Activated gamma-delta T cell treated with Interleukin-2 at 50 U/mL for 16 hours (primary cell): ENCODE data around the gene SERGEF.
"Not testable (repeated sequence)": the region's sequence is repeated elsewhere in the genome, so short reads cannot be mapped to it uniquely, and the experiment has no call there.

Source experiments
- DNase-seq: peaks from one replicate; pipeline ENCODE4 v3.0.0-alpha.2; 2020

The SERGEF gene

DNA sequence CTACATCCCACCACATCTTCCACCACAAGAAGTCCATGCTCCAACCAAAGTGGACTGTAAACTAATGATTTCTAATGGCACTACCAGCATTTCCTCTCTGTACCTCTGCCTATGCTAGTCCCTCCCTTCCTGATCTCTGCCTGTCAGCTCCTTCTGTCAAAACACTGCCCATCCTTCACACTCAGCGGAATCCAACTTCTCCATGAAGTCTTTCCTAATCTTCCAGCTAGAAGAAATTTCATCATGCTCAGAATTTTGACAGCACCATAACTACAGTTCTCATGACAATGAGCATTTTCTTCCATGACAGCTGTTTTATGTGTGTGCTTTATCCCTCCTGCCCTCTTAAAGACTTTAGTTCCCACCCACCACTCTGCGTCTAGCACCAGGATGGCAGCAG lies 111.4 kb downstream of the SERGEF start:
- no peak for DNase-seq

DNA sequence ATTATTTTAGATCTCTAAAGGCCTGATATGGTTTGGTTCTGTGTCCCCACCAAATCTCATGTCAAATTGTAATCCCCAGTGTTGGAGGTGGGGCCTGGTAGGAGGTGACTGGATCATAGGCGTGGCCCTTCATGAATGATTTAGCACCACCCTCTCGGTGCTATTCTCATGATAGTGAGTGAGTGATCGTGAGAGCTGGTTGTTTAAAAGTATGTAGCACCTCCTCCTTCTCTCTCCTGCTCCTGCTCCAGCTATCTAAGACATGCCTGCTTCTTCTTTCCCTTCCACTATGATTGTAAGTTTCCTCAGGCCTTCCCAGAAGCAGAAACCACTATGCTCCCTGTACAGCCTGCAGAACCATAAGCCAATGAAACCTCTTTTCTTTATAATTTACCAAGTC lies 114.1 kb downstream of the SERGEF start:
- no peak for DNase-seq

DNA sequence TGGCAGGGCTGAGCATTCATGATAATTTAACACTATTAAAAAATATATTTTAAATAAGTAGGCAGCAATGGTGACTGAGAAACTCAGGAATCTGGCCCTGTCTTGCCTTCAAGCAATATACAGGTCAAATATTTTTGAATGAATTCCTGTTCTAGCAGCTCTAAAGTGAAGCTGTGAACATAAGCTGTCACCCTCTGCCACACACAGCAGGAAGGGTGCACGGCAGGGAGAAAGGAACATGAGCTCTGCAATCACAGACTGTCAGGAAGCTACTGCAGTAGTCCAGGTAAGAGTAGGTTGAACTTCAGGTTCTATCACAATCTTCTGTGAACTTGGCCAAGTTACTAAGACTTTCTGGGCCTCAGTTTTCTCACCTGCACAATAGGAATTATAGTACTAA lies 114.8 kb downstream of the SERGEF start:
- DNase-seq = no peak

DNA sequence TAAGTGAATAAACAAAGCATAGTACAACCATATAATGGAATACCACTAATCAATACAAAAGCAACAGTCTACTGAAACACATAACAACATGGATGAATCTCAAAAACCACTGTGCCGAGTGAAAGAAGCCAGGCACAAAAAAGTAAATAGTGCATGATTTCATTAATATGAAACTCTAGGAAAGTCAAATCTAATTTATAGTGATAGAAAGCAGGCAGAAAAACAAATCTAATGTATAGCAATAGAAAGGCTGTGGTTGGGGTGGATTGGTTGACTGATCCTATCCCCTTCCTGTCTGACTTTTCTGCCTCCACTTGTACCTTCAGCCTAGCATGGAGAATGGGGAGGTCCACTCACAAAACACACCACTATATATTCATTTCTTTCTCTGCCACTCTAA lies 115.4 kb downstream of the SERGEF start:
- DNase-seq = no peak

DNA sequence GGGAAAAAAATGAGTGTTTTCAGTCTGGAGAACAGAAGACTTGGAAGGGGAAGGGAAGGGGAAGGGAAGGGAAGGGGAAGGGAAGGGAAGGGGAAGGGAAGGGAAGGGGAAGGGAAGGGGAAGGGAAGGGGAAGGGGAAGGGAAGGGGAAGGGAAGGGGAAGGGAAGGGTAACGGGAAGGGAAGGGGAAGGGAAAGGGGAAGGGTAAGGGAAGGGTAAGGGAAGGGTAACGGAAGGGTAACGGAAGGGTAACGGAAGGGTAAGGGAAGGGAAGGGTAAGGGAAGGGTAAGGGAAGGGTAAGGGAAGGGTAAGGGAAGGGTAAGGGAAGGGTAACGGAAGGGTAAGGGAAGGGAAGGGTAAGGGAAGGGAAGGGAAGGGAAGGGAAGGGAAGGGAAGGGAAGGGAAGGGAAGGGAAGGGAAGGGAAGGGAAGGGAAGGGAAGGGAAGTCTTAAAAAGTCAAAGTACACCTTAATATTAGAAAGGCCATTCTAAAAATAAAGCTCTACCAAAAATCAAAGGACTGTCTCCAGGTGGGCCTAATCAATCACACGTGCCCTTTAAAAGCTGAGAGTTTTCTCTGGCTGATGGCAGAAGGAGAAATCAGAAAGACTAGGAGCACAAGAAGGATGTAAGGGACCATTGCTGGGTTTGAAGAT lies 116.2 kb downstream of the SERGEF start:
- DNase-seq = not testable (repeated sequence)

DNA sequence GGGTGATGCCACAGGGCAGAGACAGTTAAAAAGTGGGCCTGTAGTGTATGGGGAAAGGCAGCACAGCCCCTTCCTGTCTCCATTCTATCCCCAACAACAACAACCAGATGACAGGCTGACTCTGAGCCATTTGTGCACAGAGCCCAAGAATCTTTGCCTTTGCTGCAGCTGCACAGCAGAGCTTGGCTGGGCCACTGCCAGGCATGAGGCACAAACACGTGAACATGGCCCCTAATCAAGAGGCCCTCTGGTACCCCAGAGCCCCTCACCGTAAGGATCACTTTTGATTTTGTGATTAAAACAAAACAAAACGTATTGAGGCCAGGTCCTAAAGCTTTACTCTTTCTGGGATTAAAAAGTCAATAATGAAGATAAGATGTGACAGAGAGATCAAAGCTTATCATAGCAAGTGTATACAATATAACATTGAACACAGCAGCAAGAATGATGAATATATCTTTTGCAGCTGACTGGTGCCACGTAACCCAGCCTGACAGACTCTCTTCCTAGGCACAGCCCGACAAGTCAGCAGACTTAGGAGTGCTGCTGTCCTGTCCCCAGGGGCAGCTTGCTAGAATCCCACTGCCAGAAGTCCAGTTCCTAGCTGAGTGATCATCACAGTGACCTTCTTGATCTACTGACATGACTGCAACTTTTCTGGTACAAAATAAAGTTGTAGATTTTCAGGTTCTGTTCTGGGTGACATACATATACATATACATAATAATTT lies 117.8 kb downstream of the SERGEF start:
- no peak for DNase-seq

DNA sequence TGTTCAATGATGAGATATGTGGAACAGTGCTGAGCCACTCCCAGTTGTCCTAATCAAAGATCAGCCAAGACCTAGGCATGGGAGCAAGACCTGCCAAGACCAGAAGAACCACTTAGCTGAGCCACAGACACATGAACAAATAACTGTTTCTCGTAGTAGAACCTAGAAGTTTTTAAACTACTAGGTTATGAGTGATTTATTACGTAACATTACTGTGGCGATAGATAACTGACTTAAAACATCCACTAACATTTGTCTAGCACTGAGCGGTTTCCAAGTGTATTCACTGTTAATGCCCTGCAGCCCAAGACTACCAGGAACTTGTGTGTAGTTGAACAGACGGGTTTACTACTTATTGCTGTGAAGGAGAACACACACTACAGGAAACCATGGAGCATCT lies 120.4 kb downstream of the SERGEF start:
- no peak for DNase-seq

DNA sequence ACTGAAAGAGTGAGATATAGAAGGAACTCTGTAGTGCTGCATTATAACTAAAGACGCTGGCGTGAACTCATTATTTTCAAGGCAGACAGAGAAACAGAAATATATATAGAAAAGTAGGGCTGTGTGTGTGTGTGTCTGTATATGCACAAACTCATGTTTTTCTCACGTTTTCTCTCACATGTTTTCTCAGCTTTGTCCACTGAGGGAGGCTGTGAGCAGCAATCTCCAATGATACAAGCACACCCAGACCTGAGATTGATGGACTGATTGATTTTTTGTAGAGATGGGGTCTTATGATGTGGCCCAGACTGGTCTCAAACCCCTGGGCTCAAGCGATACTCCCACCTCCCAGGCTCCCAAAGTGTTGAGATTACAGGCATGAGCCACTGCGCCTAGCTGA lies 122.5 kb downstream of the SERGEF start:
- DNase-seq = no peak

DNA sequence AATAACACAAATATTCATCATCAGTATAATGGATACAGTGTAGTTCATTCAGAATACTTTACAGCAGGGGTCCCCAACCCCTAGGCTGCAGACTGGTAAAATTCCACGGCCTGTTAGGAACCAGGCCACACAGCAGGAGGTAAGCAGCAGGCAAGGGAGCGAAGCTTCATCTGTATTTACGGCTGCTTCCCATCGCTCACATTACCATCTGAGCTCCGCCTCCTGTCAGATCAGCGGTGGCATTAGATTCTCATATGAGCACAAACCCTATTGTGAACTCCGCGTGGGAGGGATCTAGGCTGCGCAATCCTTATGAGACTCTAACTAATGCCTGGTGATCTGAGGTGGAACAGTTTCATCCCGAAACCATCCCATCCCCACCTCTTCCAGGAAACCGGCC lies 125.1 kb downstream of the SERGEF start:
- DNase-seq = no peak

DNA sequence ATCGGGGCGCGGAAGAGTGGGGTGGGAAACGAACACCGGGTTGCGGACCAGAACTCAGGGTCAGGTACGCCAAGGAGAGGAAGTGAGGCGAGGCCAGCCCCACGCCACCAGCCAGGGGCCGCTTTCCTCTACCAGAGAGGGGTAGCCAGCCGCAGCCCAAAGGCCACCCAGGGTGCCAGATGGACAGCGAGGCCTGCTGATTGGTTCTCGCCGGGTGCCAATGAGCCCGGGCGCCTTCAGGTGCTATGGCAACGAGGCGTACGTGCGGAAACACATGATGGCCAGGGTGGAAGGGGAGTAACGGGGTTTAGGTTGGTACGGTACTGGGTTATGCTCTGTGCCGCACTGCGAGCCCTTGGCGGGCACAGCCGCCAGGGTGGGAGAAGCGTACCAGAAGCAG lies 128.9 kb downstream of the SERGEF start:
- DNase-seq = no peak

DNA sequence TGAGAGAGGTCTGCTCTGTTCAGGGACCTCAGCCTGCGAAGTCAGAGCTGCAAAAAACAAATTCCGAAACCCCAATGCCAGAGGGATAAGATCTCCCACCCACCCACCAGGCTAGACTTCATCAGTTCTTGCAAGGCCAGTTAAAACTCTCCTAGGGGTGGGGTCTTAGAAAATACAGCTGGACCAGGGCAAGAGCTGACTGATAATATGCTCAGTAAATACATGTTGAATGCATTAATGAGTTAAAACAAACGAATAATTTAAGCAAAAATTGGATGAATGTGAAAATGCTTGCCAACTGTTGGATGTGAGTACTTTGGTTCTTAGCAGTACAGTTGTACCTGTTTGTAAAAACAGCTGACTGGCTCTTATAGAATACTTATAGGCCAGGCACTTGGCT lies 129.8 kb downstream of the SERGEF start:
- DNase-seq = no peak

DNA sequence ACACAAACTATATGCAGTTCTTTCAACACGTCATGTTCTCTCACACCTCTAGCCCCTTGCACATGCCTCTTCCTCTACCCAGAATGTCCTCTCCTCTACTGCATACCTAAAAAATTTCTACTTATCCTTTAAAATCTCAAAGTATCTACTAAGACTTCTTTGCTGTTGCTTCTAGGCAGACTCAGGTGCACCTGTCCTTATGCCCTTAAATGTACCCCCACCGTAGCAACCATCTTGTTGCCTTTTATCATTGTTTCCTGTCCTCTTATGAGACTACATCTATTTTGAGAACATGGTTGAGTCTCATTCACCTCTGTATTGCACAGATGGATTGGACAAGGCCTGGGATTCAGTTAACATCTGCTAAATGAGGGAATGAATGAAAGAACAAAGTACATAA lies 134.1 kb downstream of the SERGEF start:
- no peak for DNase-seq

DNA sequence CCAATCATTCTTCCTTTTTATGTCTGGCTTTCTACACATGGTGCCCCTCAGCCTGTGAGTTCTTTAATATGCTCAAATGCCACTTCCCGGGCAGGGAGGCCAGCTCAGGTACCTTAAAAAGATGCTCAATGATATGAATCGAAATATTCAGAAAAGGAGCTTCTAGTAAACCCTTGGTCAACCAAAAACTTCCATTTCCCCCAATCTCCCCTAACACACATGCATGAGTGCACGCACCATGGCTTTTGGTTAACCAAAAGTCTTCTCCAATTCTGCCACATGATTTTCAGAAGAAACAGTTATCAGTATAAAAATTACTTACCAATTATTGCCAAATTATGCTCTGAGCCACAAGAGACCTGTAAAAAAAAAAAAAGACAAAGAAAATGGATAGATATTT lies 135.0 kb downstream of the SERGEF start:
- no peak for DNase-seq

DNA sequence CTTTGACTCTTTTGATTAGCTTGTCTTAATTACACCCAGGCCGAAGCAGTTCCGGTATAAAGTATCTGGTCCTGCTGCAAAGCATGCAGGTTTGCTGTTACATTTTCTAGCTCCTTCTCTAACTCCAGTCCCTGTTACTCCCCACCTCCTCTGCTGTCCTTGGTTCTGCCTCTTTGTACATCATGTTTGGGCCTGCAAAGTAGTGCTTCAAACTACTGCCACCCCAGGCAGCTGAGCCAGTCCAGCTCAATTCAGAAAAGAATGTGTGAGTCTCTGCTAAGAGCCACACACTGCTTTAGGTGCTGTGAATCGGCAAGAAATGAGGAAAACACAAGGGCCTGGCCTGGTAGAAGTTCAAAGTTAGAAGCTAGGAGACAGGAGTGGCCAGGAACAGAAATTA lies 136.0 kb downstream of the SERGEF start:
- no peak for DNase-seq

DNA sequence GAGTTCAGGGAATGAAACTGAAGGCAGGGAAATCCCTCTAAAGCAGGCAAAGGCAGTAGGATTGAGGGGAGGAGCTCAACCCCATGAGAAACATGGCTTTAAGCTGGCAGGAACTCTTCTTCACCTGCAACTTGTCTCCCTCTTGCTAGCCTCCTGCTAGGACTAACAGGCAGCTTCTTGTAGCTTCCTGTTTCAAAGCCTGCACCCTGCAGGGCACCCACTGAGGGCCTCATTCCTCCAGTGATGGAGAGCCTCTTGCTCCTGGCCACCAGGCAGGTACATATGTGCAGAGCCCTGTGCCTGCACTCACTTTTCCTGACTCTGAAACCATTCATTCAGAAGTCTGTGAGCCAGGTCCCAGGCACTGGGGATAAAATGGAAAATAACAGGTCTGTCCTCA lies 137.0 kb downstream of the SERGEF start:
- DNase-seq = no peak

DNA sequence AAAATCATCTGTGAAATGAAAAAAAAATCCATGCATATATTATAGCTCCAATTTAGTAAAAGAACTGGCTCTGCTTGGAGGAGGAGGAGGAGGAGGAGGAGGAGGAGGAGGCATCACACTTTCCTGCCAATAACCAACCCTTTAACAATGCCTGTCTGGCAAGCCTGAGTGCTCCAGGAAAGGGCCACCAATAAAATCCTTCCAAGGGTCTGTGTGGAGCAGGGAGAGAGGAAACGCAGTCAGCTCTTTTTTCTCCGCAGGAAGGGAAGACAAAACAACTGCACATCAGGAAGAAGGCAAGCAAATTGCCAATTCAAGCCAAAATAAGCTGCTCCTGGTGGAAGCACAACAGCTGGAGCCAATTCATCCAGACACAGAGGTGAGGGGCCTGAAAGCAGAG lies 139.3 kb downstream of the SERGEF start:
- no peak for DNase-seq

DNA sequence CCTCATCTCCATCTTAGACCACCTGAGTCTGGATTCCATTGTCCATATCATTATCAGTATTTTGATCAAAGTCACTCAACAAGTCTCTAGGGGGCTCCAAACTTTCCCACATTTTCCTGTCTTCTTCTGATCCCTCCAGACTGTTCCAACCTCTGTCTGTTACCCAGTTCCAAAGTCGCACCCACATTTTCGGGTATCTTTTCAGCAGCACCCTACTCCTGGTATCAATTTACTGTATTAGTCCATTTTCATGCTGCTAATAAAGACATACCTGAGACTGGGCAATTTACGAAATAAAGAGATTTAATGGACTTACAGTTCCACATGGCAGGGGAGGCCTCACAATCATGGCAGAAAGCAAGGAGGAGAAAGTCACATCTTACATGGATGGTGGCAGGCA lies 144.4 kb downstream of the SERGEF start:
- DNase-seq = not testable (repeated sequence)

DNA sequence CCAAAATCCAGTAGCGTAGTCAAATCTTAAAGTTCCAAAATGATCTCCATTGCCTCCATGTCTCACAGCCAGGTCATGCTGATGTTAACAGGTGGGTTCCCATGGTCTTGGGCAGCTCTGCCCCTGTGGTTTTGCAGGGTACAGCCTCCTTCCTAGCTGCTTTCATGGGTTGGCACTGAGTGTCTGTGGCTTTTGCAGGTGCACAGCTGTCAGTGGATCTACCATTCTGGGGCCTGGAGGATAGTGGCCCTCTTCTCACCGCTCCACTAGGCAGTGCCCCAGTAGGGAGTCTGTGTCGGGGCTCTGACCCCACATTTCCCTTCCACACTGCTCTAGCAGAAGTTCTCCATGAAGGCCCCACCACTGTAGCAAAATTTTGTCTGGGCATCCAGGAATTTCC lies 145.5 kb downstream of the SERGEF start:
- no peak for DNase-seq

DNA sequence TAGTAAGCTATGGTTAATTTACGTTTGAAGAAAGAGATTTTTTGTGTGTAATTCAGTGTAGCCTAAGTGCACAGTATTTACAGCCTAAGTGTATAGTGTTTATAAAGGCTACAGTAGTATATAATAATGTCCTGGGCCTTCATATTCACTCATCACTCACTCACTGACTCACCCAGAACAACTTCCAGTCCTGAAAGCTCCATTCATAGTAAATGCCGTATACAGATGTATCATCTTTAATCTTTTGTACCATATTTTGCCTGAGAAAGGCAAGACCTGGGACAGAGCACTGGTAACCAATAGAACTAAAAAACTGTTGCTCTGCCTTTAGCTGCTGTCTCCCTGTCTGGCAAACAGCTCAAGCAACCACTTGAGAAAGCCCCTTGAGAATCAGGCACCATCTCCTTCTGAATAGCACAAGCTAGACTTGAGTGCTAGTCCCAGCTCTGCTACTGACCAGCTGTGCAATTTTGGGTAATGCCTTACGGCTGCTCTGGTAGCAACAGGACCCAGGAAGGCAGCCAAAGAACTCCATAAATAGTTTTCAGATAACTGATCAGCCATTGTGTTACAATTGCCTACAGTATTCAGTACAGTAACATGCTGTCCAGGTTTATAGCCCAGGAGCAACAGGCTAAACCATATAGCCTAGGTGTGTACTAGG lies 146.9 kb downstream of the SERGEF start:
- DNase-seq = no peak

DNA sequence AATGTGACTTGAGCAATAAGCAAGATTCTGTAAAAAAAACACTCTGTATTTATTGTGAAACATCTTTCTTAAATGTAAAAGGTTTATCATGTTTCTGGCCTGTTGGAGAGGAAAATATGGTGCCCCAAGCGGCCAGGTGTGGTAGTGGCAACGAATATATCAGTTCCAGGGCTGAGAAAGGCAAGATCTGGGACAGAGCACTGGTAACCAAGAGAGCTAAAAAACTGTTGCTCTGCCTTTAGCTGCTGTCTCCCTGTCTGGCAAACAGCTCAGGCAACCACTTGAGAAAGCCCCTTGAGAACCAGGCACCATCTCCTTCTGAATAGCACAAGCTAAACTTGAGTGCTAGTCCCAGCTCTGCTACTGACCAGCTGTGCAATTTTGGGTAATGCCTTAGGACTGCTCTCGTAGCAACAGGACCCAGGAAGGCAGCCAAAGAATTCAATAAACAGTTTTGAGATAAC lies 148.3 kb downstream of the SERGEF start:
- no peak for DNase-seq

DNA sequence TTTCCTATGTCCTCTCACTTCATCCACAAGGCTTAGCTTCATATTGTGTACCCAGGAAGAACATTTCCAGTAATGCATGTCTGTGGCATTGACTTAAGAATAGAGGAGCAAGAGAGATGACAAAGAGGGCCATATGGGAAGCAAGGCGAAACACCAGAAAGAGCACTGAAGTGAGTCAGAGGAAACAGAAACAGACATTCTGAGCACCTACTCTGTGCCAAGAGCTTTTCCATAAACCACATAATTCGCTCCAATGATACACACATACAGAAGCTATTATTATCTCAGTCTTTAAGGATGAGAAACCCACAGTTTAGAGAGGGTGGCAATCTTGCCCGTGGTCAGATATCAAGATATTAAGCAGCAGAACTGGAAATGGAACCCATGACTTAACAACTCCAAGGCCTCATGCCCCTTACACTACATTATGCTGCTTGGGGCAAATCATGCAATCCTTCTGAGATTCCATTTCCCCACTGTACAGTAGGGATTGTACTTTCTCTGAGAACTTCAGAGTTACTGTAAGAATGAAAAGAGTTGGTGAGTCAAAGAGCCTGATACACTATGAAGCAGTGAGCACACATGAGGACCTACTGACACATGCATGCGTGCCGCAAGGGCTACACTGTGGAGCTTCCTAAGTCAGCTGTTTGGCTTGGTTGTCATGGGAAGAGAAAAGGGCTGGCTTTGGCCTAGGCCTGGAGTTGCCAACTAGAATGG lies 151.7 kb downstream of the SERGEF start:
- no peak for DNase-seq

DNA sequence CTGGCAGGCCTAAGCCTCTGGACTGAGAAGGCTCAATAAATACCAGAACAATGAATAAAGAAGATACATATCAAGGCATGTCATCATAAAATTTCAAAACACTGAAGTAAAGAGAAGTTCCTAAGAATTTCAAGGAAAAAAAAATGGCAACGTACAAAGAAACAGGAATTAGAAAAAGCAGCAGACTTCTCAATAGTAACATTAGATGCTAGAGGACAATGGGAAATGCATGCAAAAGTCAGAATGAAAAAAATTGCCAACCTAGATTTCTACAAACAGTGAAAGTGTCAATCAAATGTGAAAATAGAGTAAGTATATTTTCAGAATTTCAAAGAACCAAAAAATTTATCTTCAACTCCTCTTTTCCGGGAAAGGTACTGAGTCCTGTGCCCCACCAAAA lies 153.3 kb downstream of the SERGEF start:
- DNase-seq = no peak

DNA sequence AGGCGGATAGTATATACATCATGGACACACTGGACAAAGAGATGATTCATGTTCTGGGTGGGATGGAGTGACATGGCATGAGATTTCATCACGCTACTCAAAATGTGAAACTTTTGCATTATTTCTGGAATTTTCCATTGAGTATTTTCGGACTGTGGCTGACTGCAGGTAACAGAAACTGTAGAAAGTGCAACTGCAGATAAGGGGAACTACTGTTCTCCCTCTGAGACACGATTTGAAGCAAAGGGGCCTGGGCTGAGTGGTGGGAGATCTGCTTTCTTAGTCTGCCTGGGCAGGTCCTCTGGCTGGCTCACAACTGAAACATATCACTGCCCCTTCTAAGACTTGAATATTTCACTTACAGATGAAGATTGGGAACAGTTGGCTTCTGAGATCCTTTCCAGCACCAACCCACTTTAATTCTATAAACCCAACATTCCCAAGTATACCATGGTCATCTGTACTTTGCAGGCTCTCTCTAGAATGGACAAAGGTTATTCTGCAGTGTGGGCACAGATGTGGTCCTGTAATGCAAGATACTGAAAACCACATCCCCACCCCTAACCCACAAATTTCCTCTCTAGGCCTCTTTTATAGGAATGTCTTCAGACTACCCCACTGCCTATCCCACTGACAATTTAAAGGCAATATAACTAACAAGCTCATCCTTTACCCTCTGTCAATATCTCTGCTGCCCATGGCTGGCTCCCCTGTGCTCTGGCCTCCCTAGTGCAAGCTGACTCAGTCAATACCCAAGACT lies 157.1 kb downstream of the SERGEF start:
- no peak for DNase-seq
